Thoracic aorta endothelial cell (primary cell): ENCODE results near the gene IGF2. TPM values are rescaled to one million over a fixed set of nuclear protein-coding genes. Genes with fewer than 3 reads are reported as not detected.

ENCODE experiments used
- small RNA-seq: library from RNA; depleted of rRNA; stranded (forward); fragments of <200 nt; gene quantifications from one replicate; pipeline ENCODE3, GENCODE V24; 2012
- total RNA-seq: library from RNA; depleted of rRNA; stranded (reverse); fragments of >200 nt; gene quantifications from 2 replicates; pipeline ENCODE4 v1.2.3, GENCODE V29; 2012

IGF2 gene, protein sequence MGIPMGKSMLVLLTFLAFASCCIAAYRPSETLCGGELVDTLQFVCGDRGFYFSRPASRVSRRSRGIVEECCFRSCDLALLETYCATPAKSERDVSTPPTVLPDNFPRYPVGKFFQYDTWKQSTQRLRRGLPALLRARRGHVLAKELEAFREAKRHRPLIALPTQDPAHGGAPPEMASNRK
- 1.2 and 4.7 TPM in 2 replicates for total RNA-seq

DNA sequence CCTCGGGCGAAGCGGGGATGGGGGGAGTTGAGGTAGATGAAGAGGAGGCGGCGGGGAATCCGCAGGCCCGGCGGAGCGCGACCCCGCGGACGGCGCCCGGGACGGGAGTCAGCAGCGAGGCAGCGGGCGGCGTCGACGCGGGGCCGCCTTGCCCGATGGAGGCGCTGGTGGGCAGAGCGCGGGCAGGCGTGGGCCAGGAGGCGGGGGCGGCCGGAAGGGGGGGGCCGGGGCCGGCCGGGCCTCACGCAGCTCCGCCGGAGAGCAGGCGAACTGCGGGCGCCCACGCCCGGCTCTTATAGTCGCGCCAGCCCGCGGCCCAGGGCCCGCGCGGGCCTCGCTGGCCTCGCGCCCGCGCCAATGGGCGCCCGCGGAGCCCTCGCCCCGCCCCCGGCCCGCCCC is at the start of gene IGF2:
TSS of gene IGF2 (minus strand) at position 267 of the 399 bp plus-strand sequence. CDS start 3,866 bp downstream, outside the sequence.

DNA sequence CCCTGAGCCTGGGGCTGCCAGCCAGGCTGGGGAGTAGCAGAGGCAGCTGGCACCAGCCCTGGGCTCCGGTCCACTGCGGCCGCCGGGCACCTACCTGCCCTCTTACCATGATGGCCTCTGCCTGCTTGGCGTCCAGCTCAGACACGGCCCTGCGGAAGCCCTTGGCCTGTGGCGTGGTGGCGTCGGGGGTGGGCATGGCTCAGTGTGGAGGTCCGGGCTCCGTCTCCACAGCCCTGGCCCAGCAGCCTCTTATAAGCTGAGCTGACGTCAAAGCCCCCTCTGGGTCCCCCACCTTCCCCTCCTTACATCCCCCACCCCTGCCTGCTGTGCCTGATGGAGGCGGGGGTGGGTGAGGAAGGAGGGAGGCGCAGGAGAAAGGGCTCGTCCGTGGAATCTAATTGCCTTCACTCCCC is 32.4 kb upstream of the IGF2 start, which contains the start of gene TH:
TSS of gene TH (minus strand) at position 225 of the 413 bp plus-strand sequence. CDS start at position 196, 29 bp downstream.

DNA sequence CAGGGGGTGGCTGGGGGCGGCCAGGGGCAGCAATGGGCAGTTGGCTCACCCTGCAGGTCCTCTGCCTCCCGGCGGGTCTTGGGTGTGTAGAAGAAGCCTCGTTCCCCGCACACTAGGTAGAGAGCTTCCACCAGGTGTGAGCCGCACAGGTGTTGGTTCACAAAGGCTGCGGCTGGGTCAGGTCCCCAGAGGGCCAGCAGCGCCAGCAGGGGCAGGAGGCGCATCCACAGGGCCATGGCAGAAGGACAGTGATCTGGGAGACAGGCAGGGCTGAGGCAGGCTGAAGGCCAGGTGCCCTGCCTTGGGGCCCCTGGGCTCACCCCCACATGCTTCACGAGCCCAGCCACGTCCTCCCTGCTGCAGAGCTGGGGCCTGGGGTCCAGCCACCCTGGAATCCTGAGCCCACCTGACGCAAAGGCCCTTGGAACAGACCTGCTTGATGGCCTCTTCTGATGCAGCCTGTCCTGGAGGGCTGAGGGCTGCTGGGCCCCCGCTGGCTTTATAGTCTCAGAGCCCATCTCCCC is 21.6 kb upstream of the IGF2 start, which contains the start of gene INS:
TSS of gene INS (minus strand) at position 474 of the 524 bp plus-strand sequence. CDS start at position 236, 238 bp downstream.

Small RNA genes within 50 kb of the gene (small RNA-seq; reads per million reads assigned to genes)
- gene MIR4686 (not detected), gene MIR483 (not detected)

Other genes starting within 250 kb of the IGF2 start
- not detected in 2 replicates for gene PRR33, start 247.5 kb downstream of the IGF2 start, total RNA-seq
- gene TNNT3, start 219.7 kb downstream of the IGF2 start, total RNA-seq = not detected in 2 replicates
- 51.5 and 60.5 TPM in 2 replicates for gene MRPL23, start 192.1 kb downstream of the IGF2 start, total RNA-seq
- gene H19, start 141.5 kb downstream of the IGF2 start, total RNA-seq = 0.13 TPM in 1 of 2 replicates, not detected in the other
- gene INS, start 21.8 kb upstream of the IGF2 start, total RNA-seq = not detected in 2 replicates
- gene TH, start 32.4 kb upstream of the IGF2 start, total RNA-seq = not detected in 2 replicates
- not detected in 2 replicates for gene ASCL2, start 131.2 kb upstream of the IGF2 start, total RNA-seq
- gene C11orf21, start 162.5 kb upstream of the IGF2 start, total RNA-seq = not detected in 2 replicates
- not detected in 2 replicates for gene TSPAN32, start 162.6 kb upstream of the IGF2 start, total RNA-seq
- 157 and 189 TPM in 2 replicates for gene CD81, start 237.9 kb upstream of the IGF2 start, total RNA-seq